Gastrocnemius medialis (tissue), 4 donors: ENCODE data around the gene GASK1A.

Experiments
- POLR2A ChIP-seq, 2 donors: fragments of 450-650 bp; IDR thresholded peaks; one replicate each; pipeline ENCODE4 v1.6.1; 2017; ENCODE audit warnings: antibody characterized with exemption in 2 of 2, mild to moderate bottlenecking in 2 of 2, moderate library complexity in 2 of 2
- TF ChIP-seq, protein P1 (sequence below), 5 experiments: fragments of 450-650 bp in 3 of 5; fragments of 200-600 bp in 2 of 5; sonication (generic) in 2 of 5; IDR thresholded peaks in 4 of 5; conservative IDR thresholded peaks in 1 of 5; 1 replicate in 4 of 5; 2 replicates in 1 of 5; pipeline ENCODE4 v1.5.1; 2016 to 2019; ENCODE audit warnings: antibody characterized with exemption in 5 of 5, mild to moderate bottlenecking in 3 of 5, moderate library complexity in 3 of 5

DNA sequence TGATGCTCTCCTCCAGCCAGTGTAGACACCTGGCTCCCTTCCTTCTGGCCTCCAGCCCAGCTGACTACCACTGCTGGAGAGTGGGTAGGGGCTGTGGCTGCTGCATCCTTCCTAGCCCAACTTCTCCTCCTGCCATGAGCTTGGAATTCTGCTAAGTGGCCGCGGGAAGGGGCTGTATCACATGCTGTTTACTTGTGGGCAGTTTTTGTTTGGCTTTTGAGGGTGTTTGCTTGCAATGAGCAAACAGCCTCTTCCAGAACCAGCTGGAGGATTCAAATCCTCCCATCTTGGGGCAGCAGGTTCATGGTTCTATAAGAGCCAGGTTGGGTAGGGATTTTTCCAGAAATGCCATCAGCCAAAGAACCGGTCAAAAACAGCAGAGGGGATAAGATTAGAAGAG is 9.0 kb downstream of the GASK1A start:
- TF ChIP-seq, protein P1, sequence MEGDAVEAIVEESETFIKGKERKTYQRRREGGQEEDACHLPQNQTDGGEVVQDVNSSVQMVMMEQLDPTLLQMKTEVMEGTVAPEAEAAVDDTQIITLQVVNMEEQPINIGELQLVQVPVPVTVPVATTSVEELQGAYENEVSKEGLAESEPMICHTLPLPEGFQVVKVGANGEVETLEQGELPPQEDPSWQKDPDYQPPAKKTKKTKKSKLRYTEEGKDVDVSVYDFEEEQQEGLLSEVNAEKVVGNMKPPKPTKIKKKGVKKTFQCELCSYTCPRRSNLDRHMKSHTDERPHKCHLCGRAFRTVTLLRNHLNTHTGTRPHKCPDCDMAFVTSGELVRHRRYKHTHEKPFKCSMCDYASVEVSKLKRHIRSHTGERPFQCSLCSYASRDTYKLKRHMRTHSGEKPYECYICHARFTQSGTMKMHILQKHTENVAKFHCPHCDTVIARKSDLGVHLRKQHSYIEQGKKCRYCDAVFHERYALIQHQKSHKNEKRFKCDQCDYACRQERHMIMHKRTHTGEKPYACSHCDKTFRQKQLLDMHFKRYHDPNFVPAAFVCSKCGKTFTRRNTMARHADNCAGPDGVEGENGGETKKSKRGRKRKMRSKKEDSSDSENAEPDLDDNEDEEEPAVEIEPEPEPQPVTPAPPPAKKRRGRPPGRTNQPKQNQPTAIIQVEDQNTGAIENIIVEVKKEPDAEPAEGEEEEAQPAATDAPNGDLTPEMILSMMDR (IDR thresholded peaks at IDR 0.05 in 4 of 5, conservative IDR thresholded peaks at IDR 0.05 in 1 of 5): no peak
- TF ChIP-seq POLR2A (IDR thresholded peaks at IDR 0.05): no peak
